Midbrain (tissue), 1 donor: ENCODE measurements around the gene OGN.

Experiments
- DNase-seq: peaks from one replicate; lab custom pipeline; 2025; lab: John Stamatoyannopoulos, UW

OGN gene

DNA sequence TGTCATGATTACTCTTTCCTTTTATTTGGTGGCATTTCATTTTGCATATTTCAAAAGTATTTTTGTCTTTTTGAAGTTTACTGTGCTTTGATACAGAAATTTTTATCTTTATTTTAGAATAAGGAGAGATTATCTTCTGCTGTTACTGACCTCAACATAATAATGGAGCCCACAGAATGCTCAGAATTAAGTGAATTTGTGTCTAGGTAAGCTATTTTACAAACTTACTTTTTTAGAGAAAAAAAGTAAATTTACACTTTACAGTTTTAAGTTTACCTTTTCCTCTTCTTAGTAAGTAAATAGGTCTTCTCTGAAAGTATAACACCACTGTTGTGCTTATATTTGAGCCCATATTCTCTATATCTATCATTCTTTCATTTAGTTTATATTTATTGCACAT, 58.8 kb downstream of the OGN start:
- DNase-seq, result no peak

DNA sequence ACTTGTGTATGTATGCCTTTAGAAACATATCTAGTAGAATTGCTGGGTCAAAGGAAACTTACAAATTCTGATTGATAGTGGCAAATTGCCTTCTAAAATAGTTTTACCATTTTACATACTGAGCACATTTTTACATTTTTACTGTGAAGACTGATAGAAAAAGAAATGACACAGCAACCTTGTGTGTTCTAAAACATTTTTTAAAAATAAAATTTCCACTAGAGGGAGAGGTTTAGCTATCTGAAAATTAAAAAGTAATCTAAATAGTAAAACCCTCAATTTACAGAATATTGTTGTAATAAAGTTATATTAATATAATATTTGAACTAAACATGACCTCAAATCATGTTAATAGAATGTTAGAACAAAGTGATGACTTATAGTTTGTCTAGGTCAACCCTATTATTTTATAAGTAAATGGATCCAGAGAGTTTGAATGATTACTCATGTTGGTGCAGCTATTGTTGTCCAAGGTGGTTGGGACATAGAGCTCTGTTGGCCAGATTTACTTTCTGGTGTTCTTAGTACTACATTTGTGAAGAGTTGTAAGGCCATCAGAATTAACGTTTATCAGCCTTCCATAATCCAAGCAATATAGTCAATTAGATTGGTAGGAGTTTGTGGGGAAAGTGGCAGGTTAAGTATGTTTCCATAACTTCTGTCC, 61.4 kb downstream of the OGN start:
- DNase-seq, result peak; percentile 15

DNA sequence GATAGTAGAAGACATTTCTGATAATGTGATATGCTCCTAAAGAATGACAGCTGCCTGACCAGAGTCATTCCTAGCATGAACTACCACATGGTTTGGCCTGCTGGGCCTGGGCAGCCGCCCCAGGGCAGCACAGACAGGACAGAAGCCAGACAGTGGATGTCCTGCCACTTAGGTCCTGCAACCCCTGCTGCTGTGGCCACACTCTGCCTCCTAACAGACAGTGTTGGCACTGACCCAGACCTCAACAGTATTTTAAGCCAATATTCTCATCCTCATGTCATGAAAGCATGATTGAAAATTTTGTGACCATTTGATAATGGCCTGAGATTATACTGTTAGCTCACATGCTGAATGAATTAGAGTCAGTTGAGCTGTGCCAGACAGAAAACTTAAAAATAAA, 62.8 kb downstream of the OGN start:
- DNase-seq, result no peak

- DNase-seq, result no peak
These were observed 71.1 kb downstream of the OGN start for GRCh38 chr9:92333282-92333634.
